ENCODE results near the gene QSOX2. TPM values are rescaled to one million over a fixed set of nuclear protein-coding genes. Genes with fewer than 3 reads are reported as not detected.

QSOX2 gene
- total RNA-seq, 2 donors from 2014 or later, result 21.5 to 25.1 TPM

DNA sequence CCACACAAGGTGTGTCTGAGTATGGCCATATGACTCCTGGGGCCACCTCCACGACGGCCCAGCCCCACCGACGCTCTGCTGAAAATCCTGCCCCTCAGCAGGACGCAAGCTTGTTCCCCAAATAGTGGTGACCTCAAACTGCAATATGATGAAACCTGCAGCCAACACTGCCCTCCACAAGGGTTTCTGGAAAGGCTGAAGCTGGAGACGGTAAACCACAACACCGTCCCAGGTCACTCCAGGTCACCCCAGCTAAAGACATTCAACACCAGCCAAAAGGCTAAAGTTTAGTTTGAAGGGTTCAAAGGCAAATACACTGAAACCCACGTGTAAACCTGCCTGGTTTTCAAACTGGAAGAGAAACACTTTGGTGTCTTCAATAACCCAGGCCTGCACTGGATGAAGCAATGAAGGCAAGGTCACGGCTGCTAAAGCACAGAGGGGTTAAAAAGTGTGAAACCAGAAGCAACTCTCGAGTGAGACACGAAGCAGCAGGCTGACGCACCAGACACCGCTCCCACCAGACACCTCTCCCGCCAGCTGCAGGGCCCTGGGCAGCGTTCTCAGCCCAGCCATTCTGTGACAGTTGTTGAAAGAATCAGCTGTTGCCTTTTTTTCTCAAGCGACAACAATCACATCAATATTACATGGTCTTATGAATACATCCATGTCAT lies 38.9 kb downstream of the QSOX2 start:
- Mint-ChIP-seq H3K27ac (no peak overlapping the region), H3K27me3 (ENCODE audit: low read depth) (peaks cover 10% of the 10 kb centered on the region), H3K4me3 (no peak overlapping the region), H3K4me1 (ENCODE audit: low read depth) (no peaks in the 10 kb centered on the region), H3K36me3 (ENCODE audit: insufficient read depth in 2 of 2) (peaks cover 4% of the 10 kb centered on the region in 2 donors), H3K9me3 (no peaks in the 10 kb centered on the region)
- no peak for ATAC-seq (replicated peaks in 1 of 2)
- DNase-seq, result no peak

DNA sequence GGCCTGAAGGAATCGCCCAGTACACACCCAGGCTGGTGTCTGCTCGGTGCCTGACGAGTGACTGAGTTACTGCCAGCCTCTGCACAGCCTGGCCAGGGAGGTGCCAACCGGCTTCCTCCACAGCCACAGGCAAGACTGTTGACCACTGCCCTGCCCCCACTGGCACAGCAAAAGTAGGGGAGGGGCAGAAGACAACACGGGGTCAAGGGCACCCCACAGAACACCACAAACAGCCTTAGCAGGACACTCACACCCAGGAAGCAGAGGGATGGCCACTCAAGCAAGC lies 40.0 kb downstream of the QSOX2 start:
- peaks cover 17% of the 10 kb centered on the region for H3K27me3 Mint-ChIP-seq (ENCODE audit: low read depth)
- H3K4me1 Mint-ChIP-seq (ENCODE audit: low read depth), result no peaks in the 10 kb centered on the region
- no peak overlapping the region for H3K4me3 Mint-ChIP-seq
- no peaks in the 10 kb centered on the region for H3K9me3 Mint-ChIP-seq
- peaks cover 4% of the 10 kb centered on the region in 2 donors for H3K36me3 Mint-ChIP-seq (ENCODE audit: insufficient read depth in 2 of 2)
- DNase-seq, result no peak
- H3K27ac Mint-ChIP-seq, result no peak overlapping the region
- no peak for ATAC-seq (replicated peaks in 1 of 2)

DNA sequence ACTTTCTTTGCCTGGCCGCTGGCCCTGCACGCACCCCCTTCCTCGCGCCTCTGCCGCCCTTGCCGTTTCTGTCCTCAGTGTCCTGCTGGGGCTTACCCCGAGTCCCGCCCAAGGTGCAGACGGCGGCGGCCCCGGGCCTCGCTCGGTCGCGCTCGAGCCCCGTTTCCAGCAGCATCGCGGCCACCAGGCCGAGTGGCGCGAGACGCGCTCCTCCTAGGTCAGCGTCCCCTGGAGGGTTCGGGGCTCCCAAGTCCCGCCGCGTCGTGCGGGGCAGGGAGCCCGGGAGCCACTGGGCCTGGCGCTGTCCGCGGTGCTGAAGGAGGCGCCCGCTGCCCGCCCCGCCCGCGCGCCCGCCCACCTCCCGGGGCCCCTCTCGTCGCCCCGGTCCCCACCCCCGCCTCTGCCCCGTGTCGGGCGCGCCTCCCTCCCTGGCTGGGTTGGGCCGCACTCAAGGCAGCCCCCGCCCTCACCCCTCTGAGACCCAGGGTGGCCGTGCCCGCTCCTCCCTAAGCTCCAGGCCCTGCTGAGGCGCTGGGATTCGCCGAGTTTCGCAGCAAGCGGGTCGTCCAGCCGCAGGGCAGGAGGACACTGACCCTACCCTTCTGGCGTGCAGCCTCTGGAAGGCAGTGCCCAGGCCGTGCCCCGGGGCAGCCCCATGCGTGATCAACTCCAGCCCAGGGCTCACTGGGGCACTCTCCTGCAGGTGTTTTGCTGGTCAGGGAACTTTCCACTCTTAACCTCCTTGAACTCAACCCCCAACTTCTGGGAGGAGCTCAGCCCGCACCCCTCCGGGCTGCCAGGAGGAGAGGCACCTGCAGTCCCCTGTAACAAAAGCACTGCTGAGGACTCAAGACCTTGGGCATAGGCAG lies 40.5 kb downstream of the QSOX2 start, which contains the start of gene LHX3:
Gene LHX3 (minus strand): TSS at position 291 of the 869 bp plus-strand sequence. CDS start 116 bp downstream, at position 175.
- peak in 1 of 2 donors; percentile 26 for DNase-seq
- no peaks in the 10 kb centered on the region for H3K4me1 Mint-ChIP-seq (ENCODE audit: low read depth)
- H3K27ac Mint-ChIP-seq, result no peak within 1 kb of the TSS
- no peak within 1 kb of the TSS for H3K4me3 Mint-ChIP-seq
- peak; percentile 27 to 36 for ATAC-seq (replicated peaks in 1 of 2)
- no peaks in the 10 kb centered on the region for H3K9me3 Mint-ChIP-seq
- H3K27me3 Mint-ChIP-seq (ENCODE audit: low read depth), result peaks cover 23% of the 10 kb centered on the region
- peaks cover 4% of the 10 kb centered on the region in 2 donors for H3K36me3 Mint-ChIP-seq (ENCODE audit: insufficient read depth in 2 of 2)

DNA sequence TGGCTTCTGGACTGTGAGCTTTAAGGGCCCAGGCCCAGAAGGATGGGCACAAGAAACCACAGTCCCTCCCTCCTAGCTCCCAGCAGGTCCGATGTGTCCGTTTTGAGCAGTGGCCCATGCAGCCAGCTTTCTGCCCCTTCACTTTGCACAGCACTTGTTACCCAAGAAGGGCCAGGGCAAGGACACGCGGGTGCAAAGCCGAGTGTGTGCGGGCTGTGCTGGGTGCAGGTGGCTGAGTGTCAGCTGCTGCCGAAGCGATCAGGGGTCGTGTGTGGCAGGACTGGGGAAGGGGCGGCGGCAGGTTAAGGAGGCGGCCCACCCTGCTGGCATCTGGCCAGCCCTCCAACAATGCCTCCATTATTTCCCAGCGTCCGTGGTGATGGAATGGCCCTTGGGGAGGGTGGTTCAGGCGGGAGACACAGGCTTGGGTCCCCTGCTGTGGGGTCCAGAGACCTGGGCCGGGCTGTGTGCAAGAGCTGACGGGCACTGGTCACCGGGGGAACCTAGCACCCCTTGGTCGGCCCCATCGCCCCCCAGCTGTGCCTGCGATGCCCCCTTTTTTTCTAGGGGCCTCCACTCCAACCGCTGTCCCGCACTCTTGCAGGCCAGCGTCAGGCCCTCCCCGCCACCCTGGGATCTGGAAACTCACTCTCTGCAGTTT lies 41.3 kb downstream of the QSOX2 start:
- ATAC-seq (replicated peaks in 1 of 2) (no peak), DNase-seq (no peak)
- peaks cover 23% of the 10 kb centered on the region for H3K27me3 Mint-ChIP-seq (ENCODE audit: low read depth)
- no peaks in the 10 kb centered on the region for H3K4me1 Mint-ChIP-seq (ENCODE audit: low read depth)
- H3K9me3 Mint-ChIP-seq, result no peaks in the 10 kb centered on the region
- H3K36me3 Mint-ChIP-seq (ENCODE audit: insufficient read depth in 2 of 2), result peaks cover 4% of the 10 kb centered on the region in 2 donors
- H3K27ac Mint-ChIP-seq, result no peak overlapping the region
- no peak overlapping the region for H3K4me3 Mint-ChIP-seq

DNA sequence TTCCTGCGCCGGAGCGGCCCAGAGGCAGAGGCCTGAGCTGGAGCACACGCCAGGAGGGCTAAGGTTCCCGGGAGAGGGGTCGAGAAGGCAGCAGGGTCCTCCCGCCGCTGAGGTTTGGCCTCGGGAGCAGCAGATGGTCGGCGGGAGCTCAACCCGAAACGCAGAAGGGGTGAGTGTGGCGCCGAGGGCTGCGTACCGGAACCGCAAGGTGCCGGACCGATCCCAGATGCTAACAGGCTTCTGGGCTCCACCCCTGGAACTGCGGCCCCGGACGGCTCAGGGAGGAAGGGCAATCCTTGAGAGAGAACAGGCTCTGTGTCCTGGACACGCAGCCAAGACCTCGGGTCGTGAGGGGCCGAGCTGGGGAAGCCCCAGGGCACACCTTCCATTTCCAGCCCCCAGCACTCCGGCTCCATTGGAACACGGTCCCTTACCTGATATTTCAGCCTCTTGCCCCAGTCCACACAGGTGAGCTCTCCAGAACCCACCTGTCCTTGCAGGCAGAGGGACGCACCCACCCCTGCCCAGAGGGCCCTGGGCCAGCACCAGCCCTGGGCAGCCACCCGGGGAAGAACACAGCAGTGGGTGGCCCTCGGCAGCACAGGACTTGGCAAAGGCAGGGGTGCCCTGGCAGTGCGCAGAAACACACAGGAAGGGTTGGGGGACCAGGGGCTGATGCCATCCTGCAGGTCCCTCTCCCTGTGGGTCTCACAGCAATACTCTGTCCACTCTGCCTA lies 42.0 kb downstream of the QSOX2 start:
- peaks cover 23% of the 10 kb centered on the region for H3K27me3 Mint-ChIP-seq (ENCODE audit: low read depth)
- H3K9me3 Mint-ChIP-seq, result no peaks in the 10 kb centered on the region
- H3K27ac Mint-ChIP-seq, result no peak overlapping the region
- peaks cover 4% of the 10 kb centered on the region in 2 donors for H3K36me3 Mint-ChIP-seq (ENCODE audit: insufficient read depth in 2 of 2)
- DNase-seq, result no peak
- H3K4me3 Mint-ChIP-seq, result no peak overlapping the region
- ATAC-seq (replicated peaks in 1 of 2), result no peak
- no peaks in the 10 kb centered on the region for H3K4me1 Mint-ChIP-seq (ENCODE audit: low read depth)

DNA sequence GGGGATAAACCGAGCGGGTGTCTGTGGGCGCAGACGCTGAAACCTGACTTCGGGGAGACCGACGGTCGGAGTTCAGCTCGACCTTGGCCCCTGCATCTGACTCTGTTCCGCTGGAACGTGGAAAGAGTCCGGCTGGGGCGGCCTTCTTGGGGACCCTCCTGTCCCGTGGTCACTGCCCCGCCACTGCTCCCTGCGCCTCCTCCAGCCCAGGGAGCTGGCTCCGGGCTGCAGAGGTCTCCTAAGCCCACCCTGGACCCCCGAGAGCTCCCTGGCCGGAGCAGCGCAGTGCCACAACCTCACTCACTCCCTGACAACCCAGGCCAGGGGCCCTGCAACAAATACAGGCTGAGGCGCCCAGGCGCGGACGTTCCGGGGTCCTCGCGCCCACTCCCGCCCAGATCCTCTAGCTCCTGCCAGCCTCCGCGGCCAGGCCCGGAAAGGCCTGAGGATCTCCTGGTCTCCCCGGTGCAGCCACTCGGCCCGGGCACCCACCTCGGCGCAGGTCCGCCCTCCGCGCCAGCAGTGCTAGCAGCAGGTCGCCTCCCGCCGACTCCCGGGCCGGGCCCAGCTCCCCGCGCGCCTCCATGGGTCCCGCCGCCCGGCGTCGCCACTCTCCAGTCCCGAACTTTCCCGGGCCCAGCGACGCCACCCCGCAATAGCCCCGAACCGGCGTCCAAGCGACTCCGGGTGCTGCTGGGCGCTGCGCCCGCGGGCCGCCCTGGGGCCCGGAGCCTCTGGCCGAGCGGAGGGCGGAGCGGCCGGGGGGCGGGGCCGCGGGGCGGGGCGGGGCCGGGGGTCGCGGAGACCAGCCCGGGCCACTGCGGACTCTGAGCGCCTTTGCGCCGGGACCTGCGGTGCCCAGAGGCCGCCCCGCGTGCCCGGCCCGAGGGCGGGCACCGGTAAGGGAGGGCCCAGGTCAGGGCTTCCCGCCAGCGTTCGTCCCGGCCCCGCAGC lies 42.9 kb downstream of the QSOX2 start:
- Mint-ChIP-seq H3K27ac (no peak overlapping the region), H3K9me3 (no peaks in the 10 kb centered on the region), H3K4me3 (no peak overlapping the region), H3K27me3 (ENCODE audit: low read depth) (peaks cover 27% of the 10 kb centered on the region), H3K36me3 (ENCODE audit: insufficient read depth in 2 of 2) (peaks cover 3 to 4% of the 10 kb centered on the region in 2 donors), H3K4me1 (ENCODE audit: low read depth) (no peaks in the 10 kb centered on the region)
- no peak for DNase-seq
- no peak for ATAC-seq (replicated peaks in 1 of 2)

DNA sequence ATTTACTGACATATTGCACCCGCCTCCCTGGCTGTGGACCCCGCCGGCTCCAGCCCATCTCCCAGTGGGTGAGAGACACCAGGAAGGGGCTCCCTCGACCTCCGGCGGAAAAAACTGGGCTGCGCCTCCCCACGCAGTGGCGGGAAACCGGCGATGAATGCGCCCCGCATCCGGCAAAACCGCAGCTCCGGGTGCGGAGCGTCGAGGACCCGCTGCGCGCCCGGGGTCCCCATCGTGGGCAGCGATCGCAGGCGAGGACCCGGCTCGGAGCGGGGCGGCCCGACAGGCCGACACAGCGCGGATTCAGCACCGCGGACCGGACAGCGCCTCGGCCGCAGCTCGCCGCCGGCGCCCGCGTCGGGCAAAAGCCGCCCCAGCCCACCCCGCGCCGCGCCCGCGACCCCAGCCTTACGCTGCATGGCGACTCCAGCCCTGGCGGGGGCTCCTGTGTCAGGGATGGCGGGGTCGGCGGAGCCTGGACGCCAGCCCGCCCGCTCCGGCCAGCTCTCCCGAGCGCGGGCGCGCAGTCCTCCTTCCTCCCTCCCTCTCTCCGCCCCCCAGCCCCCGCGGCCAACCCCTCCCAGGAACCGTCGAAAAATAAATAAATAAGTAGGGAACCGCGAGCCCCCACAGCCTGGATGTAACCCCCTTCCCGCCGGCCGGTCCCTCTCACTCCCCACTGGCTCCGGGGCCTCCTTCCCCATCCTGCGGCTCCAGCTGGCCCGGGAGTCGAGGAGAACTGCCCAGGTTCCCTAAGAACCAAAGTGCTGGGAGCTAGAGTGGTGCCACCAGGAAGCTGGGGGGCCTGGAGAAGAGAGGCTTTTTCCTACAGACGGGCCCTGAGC lies 43.8 kb downstream of the QSOX2 start:
- H3K4me3 Mint-ChIP-seq, result no peak overlapping the region
- peaks cover 32% of the 10 kb centered on the region for H3K27me3 Mint-ChIP-seq (ENCODE audit: low read depth)
- H3K27ac Mint-ChIP-seq, result no peak overlapping the region
- ATAC-seq (replicated peaks in 1 of 2) (peak in 1 of 2 donors; percentile 24), DNase-seq (no peak)
- no peaks in the 10 kb centered on the region for H3K9me3 Mint-ChIP-seq
- H3K36me3 Mint-ChIP-seq (ENCODE audit: insufficient read depth in 2 of 2), result peaks cover 0 to 3% of the 10 kb centered on the region in 2 donors
- H3K4me1 Mint-ChIP-seq (ENCODE audit: low read depth), result peaks cover 2% of the 10 kb centered on the region

DNA sequence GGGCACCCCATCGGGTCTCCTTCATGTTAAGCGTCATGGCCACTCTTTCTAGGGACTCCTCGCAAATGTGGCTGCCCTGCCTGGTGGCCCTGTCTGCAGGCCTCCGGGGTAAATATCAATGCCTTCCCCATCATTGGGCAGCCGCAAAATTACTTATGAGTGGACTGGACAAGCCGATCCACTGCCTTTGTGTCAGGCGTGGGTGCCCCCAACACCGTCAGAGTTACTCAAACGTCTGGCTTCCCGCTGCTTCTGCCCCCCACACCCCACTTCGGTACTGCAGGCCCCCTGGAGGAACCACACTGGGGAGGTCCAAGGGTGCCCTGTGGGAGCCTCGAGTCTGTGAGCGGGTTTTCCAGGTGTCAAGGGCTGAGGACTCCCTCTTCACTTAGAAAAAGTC lies 44.4 kb downstream of the QSOX2 start:
- Mint-ChIP-seq H3K4me1 (ENCODE audit: low read depth) (peaks cover 9% of the 10 kb centered on the region), H3K9me3 (no peaks in the 10 kb centered on the region), H3K27me3 (ENCODE audit: low read depth) (peaks cover 38% of the 10 kb centered on the region), H3K4me3 (no peak overlapping the region), H3K36me3 (ENCODE audit: insufficient read depth in 2 of 2) (no peaks in the 10 kb centered on the region), H3K27ac (no peak overlapping the region)
- ATAC-seq (replicated peaks in 1 of 2) (no peak), DNase-seq (no peak)

DNA sequence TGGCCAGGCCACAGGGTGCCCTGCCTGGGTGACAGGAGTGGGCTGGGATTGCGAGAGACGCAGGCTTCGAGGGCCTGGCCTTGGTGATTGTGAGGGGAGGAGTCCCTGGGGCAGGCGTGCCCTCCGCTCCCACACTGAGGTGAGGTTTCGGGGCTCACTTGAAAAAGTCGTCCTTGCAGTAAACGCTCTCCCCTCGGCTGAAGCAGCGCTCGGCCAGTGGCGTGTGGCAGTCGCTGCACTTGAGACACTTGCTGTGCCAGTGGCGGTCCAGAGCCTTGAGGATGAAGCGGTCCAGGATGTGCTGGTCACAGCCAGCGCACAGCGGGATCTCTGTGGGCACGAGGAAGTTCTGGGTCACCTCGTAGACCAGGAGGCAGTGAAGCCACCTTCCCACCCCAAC lies 45.2 kb downstream of the QSOX2 start:
- Mint-ChIP-seq H3K4me1 (ENCODE audit: low read depth) (peaks cover 10% of the 10 kb centered on the region), H3K27ac (no peak overlapping the region), H3K27me3 (ENCODE audit: low read depth) (peaks cover 43% of the 10 kb centered on the region), H3K9me3 (no peaks in the 10 kb centered on the region), H3K36me3 (ENCODE audit: insufficient read depth in 2 of 2) (no peaks in the 10 kb centered on the region), H3K4me3 (no peak overlapping the region)
- no peak for ATAC-seq (replicated peaks in 1 of 2)
- DNase-seq, result no peak

DNA sequence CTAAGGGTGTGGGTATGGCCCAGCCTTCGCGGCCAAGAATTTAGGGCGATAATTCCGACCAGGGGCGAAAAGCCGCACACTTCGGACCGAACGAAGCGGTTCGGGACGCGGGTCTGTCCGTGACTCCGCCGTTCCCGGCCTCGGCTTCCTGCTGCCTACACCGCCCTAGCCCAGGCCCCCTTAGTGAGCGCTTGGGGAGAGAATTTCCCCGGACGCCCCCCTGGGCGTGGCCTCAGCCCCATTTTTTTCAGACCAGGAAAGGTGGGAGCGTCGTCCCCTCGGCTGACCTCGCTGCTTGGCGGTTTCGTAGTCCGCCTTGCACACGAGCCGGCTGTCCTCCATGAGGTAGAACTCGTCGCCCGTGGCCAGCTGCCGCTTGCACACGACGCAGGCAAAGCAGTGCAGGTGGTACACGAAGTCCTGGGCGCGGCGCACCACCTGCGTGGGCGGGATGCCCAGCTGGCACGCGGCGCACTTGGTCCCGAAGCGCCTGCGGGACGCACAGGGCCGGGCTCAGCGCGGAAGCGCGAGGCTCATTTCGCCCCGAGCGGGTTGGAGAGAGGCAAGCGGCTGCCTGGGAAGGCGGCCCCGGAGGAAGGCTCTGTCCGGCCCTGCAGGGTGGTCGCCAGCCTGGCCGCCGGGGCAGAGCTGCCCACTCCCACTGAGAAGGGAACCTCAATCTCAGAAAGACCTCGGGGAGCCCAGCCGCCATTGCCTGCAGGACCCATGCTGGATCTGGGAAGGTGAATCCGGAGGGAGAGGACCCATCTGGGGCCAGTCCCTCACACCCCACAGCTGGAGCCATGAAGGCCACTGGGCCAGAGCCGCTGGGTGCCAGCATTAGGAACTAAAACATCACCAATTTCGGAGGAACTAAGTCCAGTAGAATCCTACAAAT lies 46.0 kb downstream of the QSOX2 start:
- H3K4me3 Mint-ChIP-seq, result no peak overlapping the region
- DNase-seq, result no peak
- no peaks in the 10 kb centered on the region for H3K9me3 Mint-ChIP-seq
- H3K36me3 Mint-ChIP-seq (ENCODE audit: insufficient read depth in 2 of 2), result no peaks in the 10 kb centered on the region
- peaks cover 51% of the 10 kb centered on the region for H3K27me3 Mint-ChIP-seq (ENCODE audit: low read depth)
- H3K4me1 Mint-ChIP-seq (ENCODE audit: low read depth), result peaks cover 10% of the 10 kb centered on the region
- no peak overlapping the region for H3K27ac Mint-ChIP-seq
- no peak for ATAC-seq (replicated peaks in 1 of 2)

DNA sequence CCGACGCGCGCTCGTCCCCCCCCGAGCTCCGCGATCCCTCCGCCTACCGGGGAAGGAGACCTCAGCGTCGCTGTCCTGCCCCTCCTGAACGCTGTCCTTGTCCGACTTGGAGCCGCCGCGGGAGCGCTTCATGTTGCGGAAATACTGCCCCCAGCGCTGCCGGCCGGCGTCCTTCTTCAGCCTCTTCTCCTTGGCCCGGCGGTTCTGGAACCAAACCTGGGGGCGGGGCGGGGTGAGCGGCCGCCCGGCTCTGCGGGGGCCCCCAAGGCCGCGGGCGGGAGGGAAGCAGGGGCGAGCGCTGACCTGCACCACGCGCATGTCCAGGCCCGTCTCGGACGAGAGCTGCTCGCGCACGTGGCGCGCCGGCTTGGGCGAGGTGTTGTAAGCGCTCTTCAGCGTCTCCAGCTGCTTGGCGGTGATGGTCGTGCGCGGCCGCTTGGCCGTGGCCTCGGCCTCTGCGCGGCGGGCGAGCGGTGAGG lies 47.0 kb downstream of the QSOX2 start:
- Mint-ChIP-seq H3K27me3 (ENCODE audit: low read depth) (peaks cover 45% of the 10 kb centered on the region), H3K4me3 (no peak overlapping the region), H3K9me3 (no peaks in the 10 kb centered on the region), H3K27ac (no peak overlapping the region), H3K36me3 (ENCODE audit: insufficient read depth in 2 of 2) (no peaks in the 10 kb centered on the region), H3K4me1 (ENCODE audit: low read depth) (peaks cover 10% of the 10 kb centered on the region)
- ATAC-seq (replicated peaks in 1 of 2) (no peak), DNase-seq (no peak)

All from activated T-cell treated with anti-CD3 and anti-CD28 coated beads, Interleukin-2, amount 50 U/mL, for 72 hours (primary cell).